Prostate gland (tissue), 2 donors: ENCODE results near the gene PNLDC1. TPM values are rescaled to one million over a fixed set of nuclear protein-coding genes. Genes with fewer than 3 reads are reported as not detected.

Source experiments
- DNase-seq: peaks from one replicate; pipeline ENCODE4 v3.0.0-alpha.2; 2019; ENCODE audit warnings: low spot score
- H3K27ac ChIP-seq, 2 donors: fragments of 200-600 bp; sonication (generic); 2 replicates each; pipeline ENCODE4 v1.5.1; 2017 to 2019
- H3K27me3 ChIP-seq: fragments of 200-600 bp; sonication (generic); replicated peaks from 2 replicates; pipeline ENCODE4 v1.5.1; 2019; ENCODE audit not compliant: insufficient read depth
- H3K36me3 ChIP-seq, 2 donors: fragments of 200-600 bp; sonication (generic); 1 replicate in 1 of 2; 2 replicates in 1 of 2; pipeline versions ENCODE4 v1.5.1 to v1.8.1; 2017 to 2019
- H3K4me1 ChIP-seq: fragments of 200-600 bp; sonication (generic); replicated peaks from 2 replicates; pipeline ENCODE4 v1.5.1; 2019
- H3K4me3 ChIP-seq, 2 donors: fragments of 200-600 bp; sonication (generic); 2 replicates each; pipeline ENCODE4 v1.5.1; 2017 to 2019
- H3K9me3 ChIP-seq: fragments of 200-600 bp; sonication (generic); 2 replicates; pipeline ENCODE4 v1.5.1; 2017
- POLR2A ChIP-seq: fragments of 450-650 bp; IDR thresholded peaks from one replicate; pipeline ENCODE4 v1.6.1; 2016; ENCODE audit warnings: antibody characterized with exemption, mild to moderate bottlenecking
- POLR2AphosphoS5 ChIP-seq: sonication (generic); formaldehyde crosslinking; IDR thresholded peaks from one replicate; pipeline ENCODE4 v1.6.1; 2017; ENCODE audit warnings: antibody characterized with exemption
- whole genome bisulfite sequencing: methylation state at CpG from one replicate; pipeline ENCODE4 v1.1.5; 2018; 5-methylcytosine and 5-hydroxymethylcytosine counted together
- intact Hi-C: fragments of 100-400 bp; cut with DNase I; formaldehyde crosslinking; loops from one replicate; pipeline ENCODE4 v1.14.2; 2022
- total RNA-seq, 2 donors: library from RNA; depleted of rRNA; stranded (reverse); fragments of >200 nt; gene quantifications; one replicate each; pipeline ENCODE4 v1.1.0, GENCODE V29; 2016
- TF ChIP-seq, protein P1 (sequence below), 4 experiments: fragments of 200-600 bp in 2 of 4; fragments of 450-650 bp in 2 of 4; sonication (generic) in 2 of 4; IDR thresholded peaks; 1 replicate in 3 of 4; 2 replicates in 1 of 4; pipeline ENCODE4 v1.5.1; 2016 to 2019; ENCODE audit warnings: antibody characterized with exemption in 4 of 4, mild to moderate bottlenecking in 2 of 4, moderate library complexity in 2 of 4

Gene PNLDC1
- total RNA-seq, 2 donors from 2014 or later: 5.6 TPM; not detected in 1

DNA sequence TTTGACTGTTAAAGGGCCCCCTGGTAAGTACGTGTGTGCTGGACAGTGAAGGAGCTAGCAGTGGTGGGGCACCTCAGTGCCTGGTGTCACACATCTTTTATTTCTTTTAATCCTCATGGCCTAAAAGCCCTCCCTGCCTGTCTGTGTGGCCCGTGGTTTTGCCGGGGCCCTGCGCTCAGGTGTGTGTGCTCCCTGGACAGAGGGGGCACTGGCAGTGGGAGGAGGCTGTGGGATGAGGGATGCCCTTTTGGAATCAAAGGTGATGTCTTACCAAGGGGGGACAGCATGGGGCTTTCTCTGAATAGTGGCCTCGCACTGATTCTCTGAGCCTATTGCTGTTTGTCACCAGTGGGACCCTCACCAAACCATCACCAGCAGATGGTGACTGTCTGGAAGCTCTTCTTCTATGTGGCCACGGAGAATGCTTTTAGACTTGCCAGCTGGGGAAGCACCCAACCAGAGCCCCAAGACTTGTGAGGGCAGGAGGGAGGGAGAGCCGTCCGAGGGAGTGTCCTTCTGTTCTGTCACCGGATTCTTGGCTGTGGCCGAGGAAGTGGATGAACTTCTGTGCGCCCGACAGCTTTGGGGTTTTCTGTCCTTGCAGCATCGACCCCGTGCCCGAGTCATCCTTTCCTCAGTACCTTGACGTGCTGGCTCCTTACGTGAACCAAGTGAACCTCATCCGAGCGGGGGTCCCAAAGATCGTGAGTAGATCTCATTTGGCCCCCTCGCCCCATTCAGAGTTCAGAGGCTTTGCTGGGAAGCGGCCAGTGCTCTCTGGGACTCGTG is 18.1 kb downstream of the PNLDC1 start:
- no peaks in the 10 kb centered on the region for H3K27me3 ChIP-seq
- TF ChIP-seq POLR2A (no peak), POLR2AphosphoS5 (no peak)
- TF ChIP-seq, protein P1, sequence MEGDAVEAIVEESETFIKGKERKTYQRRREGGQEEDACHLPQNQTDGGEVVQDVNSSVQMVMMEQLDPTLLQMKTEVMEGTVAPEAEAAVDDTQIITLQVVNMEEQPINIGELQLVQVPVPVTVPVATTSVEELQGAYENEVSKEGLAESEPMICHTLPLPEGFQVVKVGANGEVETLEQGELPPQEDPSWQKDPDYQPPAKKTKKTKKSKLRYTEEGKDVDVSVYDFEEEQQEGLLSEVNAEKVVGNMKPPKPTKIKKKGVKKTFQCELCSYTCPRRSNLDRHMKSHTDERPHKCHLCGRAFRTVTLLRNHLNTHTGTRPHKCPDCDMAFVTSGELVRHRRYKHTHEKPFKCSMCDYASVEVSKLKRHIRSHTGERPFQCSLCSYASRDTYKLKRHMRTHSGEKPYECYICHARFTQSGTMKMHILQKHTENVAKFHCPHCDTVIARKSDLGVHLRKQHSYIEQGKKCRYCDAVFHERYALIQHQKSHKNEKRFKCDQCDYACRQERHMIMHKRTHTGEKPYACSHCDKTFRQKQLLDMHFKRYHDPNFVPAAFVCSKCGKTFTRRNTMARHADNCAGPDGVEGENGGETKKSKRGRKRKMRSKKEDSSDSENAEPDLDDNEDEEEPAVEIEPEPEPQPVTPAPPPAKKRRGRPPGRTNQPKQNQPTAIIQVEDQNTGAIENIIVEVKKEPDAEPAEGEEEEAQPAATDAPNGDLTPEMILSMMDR (IDR thresholded peaks at IDR 0.05): no peak
- 84% methylated on average over 23 of the region's 23 CpGs for WGBS
- no peak overlapping the region for H3K4me3 ChIP-seq
- H3K4me1 ChIP-seq: no peaks in the 10 kb centered on the region
- intact Hi-C loops: no loop called here
- no peak overlapping the region for H3K27ac ChIP-seq
- no peak for DNase-seq
- no peaks in the 10 kb centered on the region for H3K9me3 ChIP-seq
- no peaks in the 10 kb centered on the region for H3K36me3 ChIP-seq

DNA sequence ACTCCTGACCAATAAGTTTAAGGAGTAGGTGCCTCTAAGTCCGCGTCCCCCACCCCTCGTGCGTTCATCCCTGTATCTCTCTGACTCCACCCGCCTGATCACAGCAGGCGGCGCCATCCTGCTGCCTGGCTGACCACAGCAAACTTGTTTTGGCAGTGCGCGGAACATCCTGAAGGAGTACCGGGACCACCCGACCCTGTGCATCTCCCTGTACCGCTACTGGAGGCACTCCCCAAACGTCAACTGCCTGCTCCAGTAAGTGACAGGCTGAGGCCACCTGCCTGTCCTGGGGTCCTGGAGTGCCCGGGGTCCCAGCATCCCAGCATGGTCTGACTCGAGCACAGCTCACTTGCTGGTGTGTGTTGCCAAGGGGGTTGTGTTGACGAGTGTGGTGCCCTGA is 19.0 kb downstream of the PNLDC1 start:
- Histone ChIP-seq H3K27me3 (no peaks in the 10 kb centered on the region), H3K36me3 (no peaks in the 10 kb centered on the region), H3K9me3 (no peaks in the 10 kb centered on the region), H3K4me1 (no peaks in the 10 kb centered on the region), H3K4me3 (no peak overlapping the region), H3K27ac (no peak overlapping the region)
- intact Hi-C loops: no loop called here
- DNase-seq: no peak
- 84% methylated on average over 16 of the region's 16 CpGs for WGBS
- TF ChIP-seq POLR2A: no peak
- TF ChIP-seq, protein P1 (IDR thresholded peaks at IDR 0.05): no peak
- TF ChIP-seq POLR2AphosphoS5: no peak

DNA sequence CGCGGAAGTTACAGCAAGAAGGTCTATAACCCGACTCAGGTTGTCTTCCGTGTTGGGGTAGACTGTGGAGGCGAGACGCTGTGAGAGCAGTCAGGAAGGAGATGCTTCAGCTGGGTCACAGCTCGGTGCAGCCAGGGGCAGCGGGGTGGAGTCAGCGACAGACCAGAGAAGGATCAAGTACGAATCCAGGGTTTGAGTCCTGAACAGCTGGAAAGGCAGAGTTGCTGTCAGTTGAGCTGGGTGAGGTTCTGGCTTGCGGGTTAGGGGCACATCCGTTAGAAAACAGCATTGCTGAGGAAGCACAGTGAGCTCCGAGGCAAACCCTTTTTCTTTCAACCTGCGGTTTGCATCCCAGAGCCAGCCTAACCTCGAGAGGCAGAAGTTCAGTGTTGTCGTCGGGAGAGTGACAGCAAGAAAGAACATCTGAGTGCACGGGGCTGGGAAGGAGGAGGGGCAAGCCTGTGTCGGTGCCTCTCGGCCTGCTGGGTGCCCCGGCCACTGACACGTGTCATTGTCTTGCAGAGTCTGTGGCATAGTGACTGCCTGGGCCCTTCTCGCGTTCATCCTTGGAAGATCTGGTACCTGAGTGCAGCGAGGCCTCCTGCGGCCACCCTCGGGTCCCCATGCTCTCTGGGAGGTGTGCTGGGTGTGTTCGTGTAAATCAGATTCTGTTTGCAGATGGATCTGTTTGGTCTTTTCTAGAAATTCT is 20.0 kb downstream of the PNLDC1 start:
- H3K4me1 ChIP-seq: no peaks in the 10 kb centered on the region
- WGBS: 62% methylated on average over 28 of the region's 28 CpGs
- no peak overlapping the region for H3K27ac ChIP-seq
- TF ChIP-seq POLR2A: no peak
- TF ChIP-seq POLR2AphosphoS5: no peak
- TF ChIP-seq, protein P1 (IDR thresholded peaks at IDR 0.05): no peak
- no peak overlapping the region for H3K4me3 ChIP-seq
- H3K27me3 ChIP-seq: no peaks in the 10 kb centered on the region
- no peaks in the 10 kb centered on the region for H3K9me3 ChIP-seq
- DNase-seq: no peak
- no peaks in the 10 kb centered on the region for H3K36me3 ChIP-seq
- intact Hi-C loops: no loop called here

DNA sequence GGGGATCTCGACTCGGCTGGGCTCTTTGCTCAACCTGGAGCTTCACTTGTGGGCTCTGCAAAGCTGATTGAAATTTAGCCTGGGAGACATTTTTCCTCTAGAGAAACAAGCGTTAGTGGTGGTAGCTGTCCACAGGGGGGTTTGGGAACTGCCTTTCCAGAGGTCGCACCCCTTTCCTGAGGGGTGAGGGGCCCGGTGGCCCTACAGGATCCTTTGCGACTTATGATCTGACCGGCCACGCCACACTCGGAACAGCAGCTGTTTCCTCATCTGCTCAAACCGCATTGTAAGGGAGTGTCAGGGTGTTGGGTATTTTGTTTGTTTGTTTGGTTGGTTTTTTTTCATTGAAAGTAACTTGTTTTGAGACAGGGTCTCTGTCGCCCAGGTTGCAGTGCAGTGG is 21.0 kb downstream of the PNLDC1 start:
- no peak overlapping the region for H3K27ac ChIP-seq
- no peaks in the 10 kb centered on the region for H3K9me3 ChIP-seq
- H3K4me3 ChIP-seq: no peak overlapping the region
- H3K4me1 ChIP-seq: no peaks in the 10 kb centered on the region
- intact Hi-C loops: no loop called here
- H3K27me3 ChIP-seq: no peaks in the 10 kb centered on the region
- TF ChIP-seq, protein P1 (IDR thresholded peaks at IDR 0.05): no peak
- TF ChIP-seq POLR2AphosphoS5 (no peak), POLR2A (no peak)
- 85% methylated on average over 11 of the region's 11 CpGs for WGBS
- no peaks in the 10 kb centered on the region for H3K36me3 ChIP-seq
- no peak for DNase-seq
